Activated CD8-positive, alpha-beta memory T cell treated with anti-CD3 and anti-CD28 coated beads for 1 hour (primary cell): ENCODE data around the gene CHKB.

Experiments used
- DNase-seq, 2 donors: peaks; one replicate each; pipeline ENCODE4 v3.0.0-alpha.2; 2020; ENCODE audit warnings: low read depth in 1 of 2; ENCODE audit errors: extremely low read depth in 1 of 2

CHKB gene

GRCh38 chr22:50576070-50576469 lies 6.6 kb downstream of the CHKB start:
- no peak for DNase-seq

- DNase-seq: no peak
These were observed 7.2 kb downstream of the CHKB start for GRCh38 chr22:50575426-50575941.

- no peak for DNase-seq
These were observed 8.3 kb downstream of the CHKB start for GRCh38 chr22:50574383-50574755.

GRCh38 chr22:50573491-50574382 lies 8.9 kb downstream of the CHKB start:
- DNase-seq: no peak

- DNase-seq: no peak
These were observed 9.7 kb downstream of the CHKB start for GRCh38 chr22:50572965-50573364.

- no peak for DNase-seq
These were observed 11.1 kb downstream of the CHKB start for GRCh38 chr22:50571264-50572175.

GRCh38 chr22:50570861-50571260 lies 11.8 kb downstream of the CHKB start:
- no peak for DNase-seq

GRCh38 chr22:50569896-50570535 lies 12.6 kb downstream of the CHKB start:
- no peak for DNase-seq

GRCh38 chr22:50569041-50569459 lies 13.6 kb downstream of the CHKB start:
- DNase-seq: no peak

GRCh38 chr22:50568626-50569025 lies 14.0 kb downstream of the CHKB start:
- no peak for DNase-seq

GRCh38 chr22:50567721-50568252 lies 14.9 kb downstream of the CHKB start:
- no peak for DNase-seq

- no peak for DNase-seq
These were observed 18.4 kb downstream of the CHKB start for GRCh38 chr22:50564289-50564688.

- DNase-seq: no peak
These were observed 19.1 kb downstream of the CHKB start for GRCh38 chr22:50563413-50564160.

- peak; percentile 90 to 97 for DNase-seq
These were observed 19.9 kb downstream of the CHKB start, which contains the start of gene SYCE3 for GRCh38 chr22:50562523-50563412. Gene SYCE3 (minus strand): TSS chr22:50562919. CDS start chr22:50556405, 6,514 bp downstream.

- DNase-seq: no peak
These were observed 21.0 kb downstream of the CHKB start for GRCh38 chr22:50561401-50562358.

GRCh38 chr22:50560034-50560433 lies 22.6 kb downstream of the CHKB start:
- DNase-seq: no peak

- DNase-seq: no peak
These were observed 25.9 kb downstream of the CHKB start for GRCh38 chr22:50556703-50557102.

- no peak for DNase-seq
These were observed 29.3 kb downstream of the CHKB start for GRCh38 chr22:50553310-50553709.
